GM18907 (cell line): ENCODE measurements around the gene GFPT2.

Source experiments
- ATAC-seq: cut with Tn5 transposase; IDR thresholded peaks from one replicate; pipeline ENCODE4 v1.9.1; 2021; ENCODE audit warnings: mild to moderate bottlenecking, moderate library complexity; ENCODE audit not compliant: unreplicated experiment

GFPT2 gene

GRCh38 chr5:180334751-180335613, 18.2 kb downstream of the GFPT2 start:
- no peak for ATAC-seq

- no peak for ATAC-seq
Observed at GRCh38 chr5:180334176-180334575, 19.0 kb downstream of the GFPT2 start.

- ATAC-seq = no peak
Observed at GRCh38 chr5:180333661-180334060, 19.5 kb downstream of the GFPT2 start.

DNA sequence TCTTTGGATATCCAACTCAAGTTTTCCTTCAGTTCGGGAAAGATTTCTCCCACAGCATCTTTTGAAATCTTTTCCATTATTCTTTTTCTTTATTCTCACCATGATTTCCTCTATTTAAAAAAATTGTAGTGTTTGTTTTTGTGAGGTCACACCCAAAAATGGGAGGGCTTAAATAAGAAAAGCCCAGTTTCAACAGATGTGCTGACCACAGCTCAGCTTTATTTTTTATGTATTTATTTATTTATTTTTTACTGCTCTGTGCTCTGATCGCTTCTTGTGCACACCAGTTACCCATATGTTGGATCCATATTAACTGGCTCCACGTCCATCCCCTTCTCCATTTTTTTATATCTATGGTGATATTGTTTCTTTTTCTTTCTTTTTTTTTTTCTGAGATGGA, 20.3 kb downstream of the GFPT2 start:
- no peak for ATAC-seq

- no peak for ATAC-seq
Observed at GRCh38 chr5:180332051-180332517, 21.1 kb downstream of the GFPT2 start.

DNA sequence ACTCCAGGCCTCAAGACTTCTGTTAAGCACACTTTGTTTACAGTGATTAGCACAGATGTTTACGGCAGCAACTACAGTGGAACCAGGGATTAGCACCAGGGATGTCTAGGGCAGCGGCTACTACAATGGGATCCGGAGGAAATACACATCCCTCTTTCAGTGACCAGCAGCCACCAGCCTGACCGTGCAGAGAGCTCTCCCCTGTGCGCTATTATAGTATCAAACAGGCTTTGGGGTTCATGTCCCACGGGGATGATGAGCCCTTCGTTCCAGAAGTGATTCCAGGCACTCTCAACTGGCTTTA, 21.5 kb downstream of the GFPT2 start:
- no peak for ATAC-seq

DNA sequence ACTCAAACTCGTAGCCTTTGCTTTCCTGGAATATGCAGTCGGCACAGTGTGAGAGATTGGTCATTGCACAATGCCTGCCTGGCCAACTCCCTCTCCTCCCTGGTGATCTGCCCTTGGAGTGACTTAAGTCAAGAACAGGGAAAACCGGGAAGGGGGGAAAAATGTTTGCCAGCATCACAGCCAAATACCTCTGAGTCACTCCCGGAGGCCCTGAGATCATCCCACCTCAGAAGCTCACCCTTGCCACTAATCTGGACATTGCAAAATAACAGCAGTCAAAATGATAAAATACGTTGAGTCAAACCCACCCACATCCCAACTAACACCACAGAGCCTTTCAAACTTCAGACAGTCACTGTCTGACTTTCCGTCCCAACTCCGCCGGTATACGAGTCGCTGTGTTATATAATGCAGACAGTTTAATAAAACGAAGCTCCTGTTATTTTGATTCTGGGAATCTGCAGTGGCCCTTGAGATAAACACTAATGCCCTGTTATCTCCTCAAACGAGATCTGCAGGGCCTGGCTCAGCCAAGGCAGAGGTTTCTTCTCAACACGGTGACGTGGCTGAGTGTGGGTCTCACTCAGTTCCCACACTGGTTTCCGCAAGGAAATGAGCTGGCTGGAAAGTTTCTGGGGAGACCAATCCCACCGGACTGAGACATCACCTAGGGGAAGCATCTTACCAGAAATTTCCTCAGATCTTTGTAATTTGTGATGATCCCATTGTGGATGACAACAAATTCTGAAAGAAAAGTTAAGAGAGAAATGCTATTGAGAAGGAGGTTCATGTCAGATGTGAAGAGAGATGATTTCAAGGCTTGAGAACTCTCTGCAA, 22.1 kb downstream of the GFPT2 start:
- no peak for ATAC-seq

- no peak for ATAC-seq
Observed at GRCh38 chr5:180330270-180330648, 22.9 kb downstream of the GFPT2 start.

GRCh38 chr5:180329606-180330269, 23.4 kb downstream of the GFPT2 start:
- ATAC-seq = no peak

- ATAC-seq = no peak
Observed at GRCh38 chr5:180329138-180329435, 24.0 kb downstream of the GFPT2 start.

GRCh38 chr5:180328296-180329137, 24.6 kb downstream of the GFPT2 start:
- no peak for ATAC-seq

DNA sequence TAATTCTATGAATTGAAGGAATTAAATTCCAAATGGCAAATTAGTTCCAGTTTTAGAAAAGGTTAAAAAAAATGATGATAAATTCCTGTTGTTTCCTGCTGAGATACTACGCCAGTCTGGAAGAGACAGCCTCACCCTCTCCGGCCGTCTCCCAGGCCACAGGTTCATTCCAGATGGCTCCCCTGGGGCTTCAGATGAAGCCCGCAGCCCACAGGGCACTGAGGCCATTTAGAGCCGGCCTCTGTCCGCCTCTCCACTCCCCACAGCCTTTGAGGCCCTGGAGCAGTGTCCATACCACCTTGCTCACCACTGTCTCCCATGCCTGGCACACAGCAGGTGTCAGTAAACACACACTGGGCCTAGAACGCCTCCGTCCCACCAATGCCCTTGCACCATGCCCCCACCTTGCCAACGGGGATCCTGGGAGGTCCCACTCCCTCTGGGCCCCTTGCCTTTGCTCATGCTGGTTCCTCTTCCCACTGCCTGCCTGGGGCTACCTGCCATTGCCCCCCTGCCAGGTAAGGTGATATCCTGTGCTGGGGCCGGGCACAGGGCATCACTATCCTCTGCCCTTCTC, 26.1 kb downstream of the GFPT2 start:
- ATAC-seq = no peak

- no peak for ATAC-seq
Observed at GRCh38 chr5:180324601-180324950, 28.6 kb downstream of the GFPT2 start.

- ATAC-seq = no peak
Observed at GRCh38 chr5:180323941-180324600, 29.1 kb downstream of the GFPT2 start.

GRCh38 chr5:180323160-180323559, 30.0 kb downstream of the GFPT2 start:
- no peak for ATAC-seq

DNA sequence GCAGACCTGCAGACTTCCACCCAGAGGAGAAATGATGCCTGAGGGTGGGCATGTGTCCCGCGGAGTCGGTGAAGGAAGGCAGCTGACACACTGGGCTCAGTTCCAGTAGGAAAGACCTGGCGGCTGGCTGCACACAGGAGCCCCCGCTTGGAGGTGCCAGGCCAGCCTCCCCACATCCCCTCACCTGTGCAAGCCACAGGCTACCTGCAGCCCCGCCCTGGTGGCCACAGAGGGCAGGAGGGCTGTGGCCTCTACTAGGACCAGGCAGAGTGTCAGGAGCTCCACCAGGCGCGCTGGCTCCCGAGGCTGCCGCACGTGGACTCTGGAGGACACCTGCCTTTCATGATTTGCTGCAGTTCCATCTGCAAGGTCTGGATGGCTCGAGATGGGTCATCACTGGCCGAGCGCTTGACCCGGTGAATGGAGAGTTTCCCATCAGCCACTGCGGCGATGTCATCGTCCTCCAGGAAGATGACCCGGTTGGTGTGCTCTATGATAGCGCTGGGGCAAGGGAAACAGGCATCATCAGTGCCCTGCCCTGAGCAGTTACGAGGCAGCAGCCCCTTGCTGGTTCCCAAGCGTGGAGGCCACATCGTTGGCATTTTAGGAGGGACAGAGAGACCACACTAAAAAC, 34.6 kb downstream of the GFPT2 start:
- ATAC-seq = no peak

DNA sequence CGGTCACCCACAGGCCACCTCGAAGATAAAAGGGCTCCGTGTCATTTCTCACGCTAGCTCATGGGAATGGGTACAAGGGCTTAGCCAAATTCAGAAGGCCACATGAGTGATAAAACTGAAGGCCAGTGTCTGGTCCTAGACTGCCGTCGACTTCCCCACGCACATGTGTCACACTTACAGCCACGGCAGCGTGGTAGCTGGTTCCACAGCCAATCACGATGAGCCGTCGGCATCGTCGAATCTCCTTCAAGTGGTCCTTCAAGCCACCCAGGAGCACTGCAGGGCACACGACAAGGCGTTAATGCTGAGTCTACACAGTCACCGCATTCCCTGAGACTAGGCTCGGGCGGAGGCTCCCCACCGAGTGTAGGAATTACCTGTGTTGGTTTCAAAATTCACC, 36.5 kb downstream of the GFPT2 start:
- no peak for ATAC-seq

DNA sequence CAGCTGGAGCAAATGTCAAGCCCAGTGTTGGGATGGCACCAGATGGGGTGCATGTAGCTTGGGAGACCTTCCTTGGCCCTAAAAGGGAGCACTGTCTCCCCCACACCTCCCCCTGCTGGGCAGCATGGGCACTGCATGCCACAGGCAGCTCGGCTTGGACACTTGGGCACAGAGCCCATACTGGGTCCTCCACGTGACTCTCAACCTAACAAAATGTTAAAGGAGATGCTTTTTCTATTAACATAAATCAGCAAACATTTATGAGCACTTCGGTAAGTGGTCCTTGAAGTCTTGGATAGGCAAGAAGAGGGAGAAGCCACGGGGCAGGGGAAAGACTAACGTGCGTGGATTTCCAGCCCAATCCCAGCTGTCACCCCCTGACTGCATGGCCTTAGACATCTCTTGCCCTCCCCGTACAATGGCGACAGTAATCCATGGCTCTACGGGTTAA, 37.3 kb downstream of the GFPT2 start:
- ATAC-seq = peak; percentile 55

- ATAC-seq = no peak
Observed at GRCh38 chr5:180313677-180314505, 39.2 kb downstream of the GFPT2 start.
